Measurements from ENCODE around the gene CISH. TPM values are rescaled to one million over a fixed set of nuclear protein-coding genes. Genes with fewer than 3 reads are reported as not detected.

The CISH gene
- total RNA-seq, 1 experiment from 2014 or later: 0.20 TPM

Other genes with a start within 250 kb of the CISH start
- gene CACNA2D2, start 108.1 kb downstream of the CISH start, total RNA-seq (2014; rRNA removed; shearing (Covaris generic); ENCODE audit: low replicate concordance): not detected in 2 replicates
- gene C3orf18, start 44.0 kb downstream of the CISH start, total RNA-seq (2014; rRNA removed; shearing (Covaris generic); ENCODE audit: low replicate concordance): 5.0 and 20.1 TPM in 2 replicates
- 4.3 and 23.3 TPM in 2 replicates for gene HEMK1, start 42.3 kb downstream of the CISH start, total RNA-seq (2014; rRNA removed; shearing (Covaris generic); ENCODE audit: low replicate concordance)
- gene MAPKAPK3, start 5.4 kb upstream of the CISH start, total RNA-seq (2014; rRNA removed; shearing (Covaris generic); ENCODE audit: low replicate concordance): 23.7 and 33.4 TPM in 2 replicates
- 0.26 TPM in 1 of 2 replicates, not detected in the other for gene DOCK3, start 63.2 kb upstream of the CISH start, total RNA-seq (2014; rRNA removed; shearing (Covaris generic); ENCODE audit: low replicate concordance)

All from MG63 (cell line).